Measurements from ENCODE around the gene TMEM187. TPM values are rescaled to one million over a fixed set of nuclear protein-coding genes. Genes with fewer than 3 reads are reported as not detected.

The TMEM187 gene
- total and polyA plus RNA-seq, 12 donors = 4.0 to 29.2 (median 12.9) TPM

DNA sequence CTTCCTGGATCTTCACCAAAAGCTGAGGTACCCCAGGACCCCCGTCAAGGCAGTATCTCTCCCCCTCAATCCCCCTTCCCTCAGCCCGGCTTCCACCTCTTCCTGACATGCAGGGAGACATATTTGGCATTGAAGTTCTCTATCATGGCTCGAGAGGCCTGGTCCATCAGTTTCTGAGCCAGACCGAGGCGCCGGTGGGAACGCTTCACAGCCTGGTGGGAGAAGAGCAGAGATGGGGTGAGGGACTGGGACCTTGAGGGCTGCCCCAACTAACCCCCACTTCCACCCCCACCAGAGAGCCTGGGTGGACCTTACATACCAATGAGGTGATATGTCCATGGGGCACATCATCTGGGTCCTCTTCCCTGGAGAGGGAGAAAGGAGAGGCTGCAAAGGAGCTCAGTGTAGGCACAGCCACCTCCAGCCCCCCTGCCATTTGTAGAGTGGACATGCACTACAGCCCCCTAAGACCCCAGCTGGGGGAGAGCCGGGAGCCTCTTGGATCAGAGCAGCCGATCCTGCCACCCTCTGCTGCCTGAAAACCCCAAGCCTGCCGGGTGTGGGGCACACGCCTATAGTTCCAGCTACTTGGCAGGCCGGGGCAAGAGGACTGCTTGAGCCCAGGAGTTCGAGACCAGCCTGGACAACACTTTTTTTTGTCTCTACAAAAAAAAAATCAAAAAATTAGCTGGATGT is 40.2 kb upstream of the TMEM187 start:
- DNase-seq = no peak
- 86 to 96% (median 88%) methylated on average over 8 to 13 of the region's 13 CpGs for WGBS, 4 donors
- intact Hi-C loops (cut with DNase I) = no loop called here

DNA sequence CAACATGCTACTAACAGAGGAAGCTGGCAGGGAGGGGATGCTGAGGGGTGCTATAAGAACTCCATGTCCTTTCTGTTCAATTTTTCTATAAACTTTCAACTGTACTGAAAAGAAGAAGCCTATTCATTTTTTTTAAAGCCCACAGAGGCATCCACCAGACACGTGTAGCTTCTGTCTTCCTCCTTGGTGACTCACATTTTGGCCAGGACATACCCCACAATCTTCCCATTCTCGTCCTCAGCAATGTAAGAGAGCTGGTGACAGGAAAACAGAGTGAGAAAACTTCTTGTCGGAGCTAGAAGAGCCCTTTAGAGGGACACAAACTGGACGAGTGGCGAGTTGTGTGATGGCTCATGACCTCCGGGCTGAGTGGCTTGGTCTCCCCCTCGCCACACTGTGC is 38.8 kb upstream of the TMEM187 start:
- Histone ChIP-seq H3K4me1 (replicated peaks in 1 of 2) (peaks cover 7 to 25% of the 10 kb centered on the region in 2 donors), H3K9me3 (replicated peaks in 1 of 3) (no peaks in the 10 kb centered on the region), H3K27me3 (no peaks in the 10 kb centered on the region), H3K27ac (peak overlapping the region in 2 of 5 donors; percentile 3 to 86), H3K4me3 (peak overlapping the region in 1 of 4 donors; percentile 95), H3K36me3 (replicated peaks in 1 of 2) (peaks cover 0 to 22% of the 10 kb centered on the region in 2 donors)
- no peak for DNase-seq
- 0 to 35% (median 24%) methylated on average over 2 to 7 of the region's 7 CpGs for WGBS, 4 donors
- no peak for TF ChIP-seq POLR2A (IDR thresholded peaks at IDR 0.05)
- TF ChIP-seq, protein P1, sequence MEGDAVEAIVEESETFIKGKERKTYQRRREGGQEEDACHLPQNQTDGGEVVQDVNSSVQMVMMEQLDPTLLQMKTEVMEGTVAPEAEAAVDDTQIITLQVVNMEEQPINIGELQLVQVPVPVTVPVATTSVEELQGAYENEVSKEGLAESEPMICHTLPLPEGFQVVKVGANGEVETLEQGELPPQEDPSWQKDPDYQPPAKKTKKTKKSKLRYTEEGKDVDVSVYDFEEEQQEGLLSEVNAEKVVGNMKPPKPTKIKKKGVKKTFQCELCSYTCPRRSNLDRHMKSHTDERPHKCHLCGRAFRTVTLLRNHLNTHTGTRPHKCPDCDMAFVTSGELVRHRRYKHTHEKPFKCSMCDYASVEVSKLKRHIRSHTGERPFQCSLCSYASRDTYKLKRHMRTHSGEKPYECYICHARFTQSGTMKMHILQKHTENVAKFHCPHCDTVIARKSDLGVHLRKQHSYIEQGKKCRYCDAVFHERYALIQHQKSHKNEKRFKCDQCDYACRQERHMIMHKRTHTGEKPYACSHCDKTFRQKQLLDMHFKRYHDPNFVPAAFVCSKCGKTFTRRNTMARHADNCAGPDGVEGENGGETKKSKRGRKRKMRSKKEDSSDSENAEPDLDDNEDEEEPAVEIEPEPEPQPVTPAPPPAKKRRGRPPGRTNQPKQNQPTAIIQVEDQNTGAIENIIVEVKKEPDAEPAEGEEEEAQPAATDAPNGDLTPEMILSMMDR (IDR thresholded peaks at IDR 0.05) = no peak
- intact Hi-C loops (cut with DNase I) = no loop called here

More for the DNA sequence above, 40.2 kb upstream of the TMEM187 start:
- Histone ChIP-seq H3K9me3 (replicated peaks in 1 of 3) (no peaks in the 10 kb centered on the region), H3K27me3 (no peaks in the 10 kb centered on the region), H3K4me3 (no peak overlapping the region), H3K36me3 (replicated peaks in 1 of 2) (peaks cover 0 to 22% of the 10 kb centered on the region in 2 donors), H3K4me1 (replicated peaks in 1 of 2) (peaks cover 10 to 32% of the 10 kb centered on the region in 2 donors), H3K27ac (no peak overlapping the region)
- TF ChIP-seq, protein P1 (IDR thresholded peaks at IDR 0.05) = no peak
- TF ChIP-seq POLR2A (IDR thresholded peaks at IDR 0.05) = no peak

DNA sequence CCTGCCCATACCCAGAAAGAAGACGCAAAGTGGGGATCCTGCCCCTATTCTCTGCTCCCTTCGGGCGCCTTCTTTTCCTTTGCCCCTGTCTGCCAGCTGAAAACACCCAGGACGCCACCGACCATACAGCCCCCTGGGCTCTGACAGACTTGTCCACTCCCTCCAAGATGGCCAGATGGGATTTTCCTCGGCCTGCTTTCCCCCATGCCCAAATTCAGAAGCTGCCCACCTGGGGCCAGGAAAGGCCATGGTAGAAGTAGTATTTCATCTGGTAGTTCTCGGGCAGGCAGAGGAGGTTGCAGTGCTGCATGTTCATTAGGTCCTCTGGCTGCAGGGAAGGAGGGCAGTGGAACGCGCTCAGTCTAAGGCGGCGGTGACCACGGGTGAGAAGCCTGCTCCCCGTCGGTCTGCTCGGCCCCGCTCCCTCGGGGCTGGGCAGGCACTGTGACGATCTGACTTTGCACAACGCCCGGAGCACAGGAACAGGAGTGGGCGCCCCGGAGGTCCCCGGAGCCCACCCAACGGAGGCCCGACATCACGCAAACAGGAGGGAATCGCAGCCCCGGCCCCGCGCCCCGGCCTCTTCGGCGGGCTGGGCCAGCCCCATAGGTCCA is 38.3 kb upstream of the TMEM187 start:
- peaks cover 0 to 22% of the 10 kb centered on the region in 2 donors for H3K36me3 ChIP-seq (replicated peaks in 1 of 2)
- peak overlapping the region in 3 of 5 donors; percentile 26 to 86 (median 48) for H3K27ac ChIP-seq

More for the DNA sequence above, 38.3 kb upstream of the TMEM187 start:
- Histone ChIP-seq H3K4me3 (peak overlapping the region in 2 of 4 donors; percentile 22 to 95), H3K9me3 (replicated peaks in 1 of 3) (no peaks in the 10 kb centered on the region), H3K4me1 (replicated peaks in 1 of 2) (peaks cover 7 to 20% of the 10 kb centered on the region in 2 donors), H3K27me3 (no peaks in the 10 kb centered on the region)
- intact Hi-C loops (cut with DNase I) = no loop called here
- no peak for DNase-seq
- TF ChIP-seq POLR2A (IDR thresholded peaks at IDR 0.05) = no peak
- TF ChIP-seq, protein P1 (IDR thresholded peaks at IDR 0.05) = no peak
- WGBS, 4 donors = 1 to 42% (median 10%) methylated on average over 4 to 33 of the region's 33 CpGs

All from adrenal gland (tissue), 12 donors.